Measurements from ENCODE around the gene OR6V1.

The OR6V1 gene

GRCh38 chr7:143025371-143025770 is 26.8 kb upstream of the OR6V1 start:
- Mint-ChIP-seq H3K4me1 (ENCODE audit: low read depth) (no peaks in the 10 kb centered on the region), H3K9me3 (no peaks in the 10 kb centered on the region), H3K4me3 (no peak overlapping the region), H3K27me3 (ENCODE audit: low read depth) (peaks cover 13% of the 10 kb centered on the region), H3K27ac (no peak overlapping the region), H3K36me3 (ENCODE audit: low read depth) (no peaks in the 10 kb centered on the region)
- DNase-seq (ENCODE audit: low spot score), result no peak

DNA sequence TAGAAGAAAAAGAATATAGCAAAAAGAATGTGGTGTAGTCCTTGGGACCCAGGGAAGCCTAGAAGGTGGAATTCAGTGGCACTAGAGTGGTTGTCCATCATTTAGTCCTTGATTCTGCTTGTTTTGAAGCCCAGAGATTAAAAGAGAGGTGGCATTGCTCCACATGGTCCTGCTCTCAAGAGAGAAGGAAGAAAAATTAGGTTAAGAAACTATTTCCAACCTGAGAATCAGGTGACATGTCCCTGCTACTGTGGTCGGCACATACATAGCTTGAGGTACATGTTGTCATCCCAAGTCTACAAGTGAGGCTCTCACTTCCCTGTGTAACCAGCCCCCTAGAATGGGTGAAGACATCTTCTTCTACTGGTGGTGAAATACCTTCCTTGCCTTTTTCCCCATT is 25.1 kb upstream of the OR6V1 start, which contains the start of gene OR9A2:
Gene OR9A2 (minus strand): TSS at position 101 of the 400 bp plus-strand sequence. CDS start 0 bp downstream, at position 101.
- H3K27ac Mint-ChIP-seq, result no peak within 1 kb of the TSS
- DNase-seq (ENCODE audit: low spot score), result no peak
- H3K4me1 Mint-ChIP-seq (ENCODE audit: low read depth), result no peaks in the 10 kb centered on the region
- H3K36me3 Mint-ChIP-seq (ENCODE audit: low read depth), result no peaks in the 10 kb centered on the region
- peaks cover 7% of the 10 kb centered on the region for H3K27me3 Mint-ChIP-seq (ENCODE audit: low read depth)
- no peak within 1 kb of the TSS for H3K4me3 Mint-ChIP-seq
- H3K9me3 Mint-ChIP-seq, result no peaks in the 10 kb centered on the region

DNA sequence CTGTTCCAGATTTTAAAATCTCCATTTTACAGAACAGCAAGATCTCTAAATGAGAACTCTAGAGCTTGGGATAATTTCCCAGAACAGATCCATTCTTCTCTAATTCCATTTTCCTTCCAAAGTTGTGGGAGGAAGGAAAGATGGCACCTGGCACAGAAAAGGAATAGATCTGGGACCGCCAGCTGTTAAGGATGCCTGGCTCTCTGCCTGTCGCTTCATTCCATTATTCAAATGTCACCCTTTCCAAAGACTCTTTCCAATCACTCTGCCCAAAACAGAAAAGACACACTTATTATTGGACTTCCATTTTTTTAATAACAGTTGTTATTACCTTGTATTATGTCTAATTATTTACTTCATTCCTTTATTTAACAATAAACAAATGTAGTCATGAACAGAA is 24.5 kb upstream of the OR6V1 start:
- Mint-ChIP-seq H3K36me3 (ENCODE audit: low read depth) (no peaks in the 10 kb centered on the region), H3K27me3 (ENCODE audit: low read depth) (peaks cover 7% of the 10 kb centered on the region), H3K4me3 (no peak overlapping the region), H3K9me3 (no peaks in the 10 kb centered on the region), H3K4me1 (ENCODE audit: low read depth) (no peaks in the 10 kb centered on the region), H3K27ac (no peak overlapping the region)
- no peak for DNase-seq (ENCODE audit: low spot score)

DNA sequence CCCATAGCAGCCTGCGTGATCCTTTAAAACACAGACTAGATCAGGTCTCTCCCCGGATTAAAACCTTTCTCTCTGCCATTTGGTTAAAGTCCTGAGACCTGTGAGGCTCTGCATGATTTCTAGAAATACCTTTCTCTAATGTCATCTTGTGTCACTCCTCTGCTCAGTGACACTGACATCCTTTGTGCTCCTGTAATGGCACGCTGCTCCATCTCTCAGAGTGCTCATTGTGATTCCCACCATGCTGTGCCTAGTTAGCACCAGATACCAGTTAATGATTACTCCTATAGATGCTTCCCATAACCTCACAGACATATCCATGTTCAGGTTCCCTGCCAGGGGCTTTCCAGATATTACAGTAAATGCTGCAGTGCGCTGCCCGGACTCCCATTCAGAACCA is 13.5 kb upstream of the OR6V1 start:
- Mint-ChIP-seq H3K27ac (no peak overlapping the region), H3K36me3 (ENCODE audit: low read depth) (no peaks in the 10 kb centered on the region), H3K9me3 (peaks cover 8% of the 10 kb centered on the region), H3K4me1 (ENCODE audit: low read depth) (peaks cover 2% of the 10 kb centered on the region), H3K4me3 (no peak overlapping the region), H3K27me3 (ENCODE audit: low read depth) (peaks cover 6% of the 10 kb centered on the region)
- no peak for DNase-seq (ENCODE audit: low spot score)

DNA sequence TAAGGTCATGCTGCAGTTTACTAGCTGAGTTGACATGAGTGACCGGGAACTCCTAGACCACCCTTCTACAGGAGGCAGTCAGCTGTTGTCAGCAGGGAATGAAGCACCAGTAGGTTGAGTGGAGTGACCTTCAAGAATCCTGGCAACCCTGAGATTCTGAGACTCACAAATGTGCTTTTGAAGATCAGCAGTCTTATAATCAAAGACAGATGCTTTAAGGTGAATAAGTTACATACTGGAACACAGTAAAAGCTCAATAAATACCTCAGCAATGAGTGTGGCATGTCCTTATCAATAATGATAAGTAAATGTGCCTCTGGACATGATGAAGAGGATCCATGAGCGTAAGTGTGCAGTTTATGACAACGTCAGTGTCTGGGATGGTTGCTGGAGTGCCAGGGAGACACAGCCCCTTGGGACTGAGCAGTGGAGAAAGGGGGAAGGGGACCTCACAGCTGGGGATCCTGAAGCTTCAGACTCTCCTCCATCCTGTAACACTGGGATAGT is 11.9 kb upstream of the OR6V1 start:
- no peaks in the 10 kb centered on the region for H3K36me3 Mint-ChIP-seq (ENCODE audit: low read depth)
- H3K4me3 Mint-ChIP-seq, result no peak overlapping the region
- H3K27me3 Mint-ChIP-seq (ENCODE audit: low read depth), result peaks cover 3% of the 10 kb centered on the region
- H3K4me1 Mint-ChIP-seq (ENCODE audit: low read depth), result peaks cover 2% of the 10 kb centered on the region
- peaks cover under 1% of the 10 kb centered on the region for H3K9me3 Mint-ChIP-seq
- DNase-seq (ENCODE audit: low spot score), result no peak
- no peak overlapping the region for H3K27ac Mint-ChIP-seq

DNA sequence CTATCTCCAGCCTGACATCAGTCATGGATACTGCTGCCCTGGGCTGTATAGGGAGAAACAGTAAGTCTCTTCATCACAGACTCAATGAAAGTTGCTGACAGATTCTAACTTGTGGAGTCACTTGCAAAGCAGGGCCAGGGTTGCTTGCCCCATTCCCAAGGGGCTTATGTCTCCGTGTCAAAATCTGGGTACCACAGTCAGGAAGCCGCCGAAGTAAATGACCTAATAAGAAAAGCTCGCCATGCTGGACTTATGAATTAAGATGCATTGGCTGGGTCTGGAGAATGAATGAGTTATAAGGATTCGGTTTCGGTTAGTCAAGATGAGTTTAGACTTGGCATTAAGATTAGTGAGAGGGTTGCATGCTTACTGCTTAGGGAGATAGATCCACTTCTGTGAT is 10.8 kb upstream of the OR6V1 start:
- H3K4me1 Mint-ChIP-seq (ENCODE audit: low read depth), result peaks cover 2% of the 10 kb centered on the region
- no peak overlapping the region for H3K27ac Mint-ChIP-seq
- peaks cover 3% of the 10 kb centered on the region for H3K27me3 Mint-ChIP-seq (ENCODE audit: low read depth)
- H3K36me3 Mint-ChIP-seq (ENCODE audit: low read depth), result no peaks in the 10 kb centered on the region
- no peak overlapping the region for H3K4me3 Mint-ChIP-seq
- no peaks in the 10 kb centered on the region for H3K9me3 Mint-ChIP-seq
- no peak for DNase-seq (ENCODE audit: low spot score)

- DNase-seq (ENCODE audit: low spot score), result no peak
- H3K4me1 Mint-ChIP-seq (ENCODE audit: low read depth), result peaks cover 2% of the 10 kb centered on the region
- no peaks in the 10 kb centered on the region for H3K9me3 Mint-ChIP-seq
- no peaks in the 10 kb centered on the region for H3K36me3 Mint-ChIP-seq (ENCODE audit: low read depth)
- H3K27me3 Mint-ChIP-seq (ENCODE audit: low read depth), result peaks cover 4% of the 10 kb centered on the region
- no peak overlapping the region for H3K27ac Mint-ChIP-seq
- no peak overlapping the region for H3K4me3 Mint-ChIP-seq
These were observed 9.9 kb upstream of the OR6V1 start for GRCh38 chr7:143042159-143042789.

DNA sequence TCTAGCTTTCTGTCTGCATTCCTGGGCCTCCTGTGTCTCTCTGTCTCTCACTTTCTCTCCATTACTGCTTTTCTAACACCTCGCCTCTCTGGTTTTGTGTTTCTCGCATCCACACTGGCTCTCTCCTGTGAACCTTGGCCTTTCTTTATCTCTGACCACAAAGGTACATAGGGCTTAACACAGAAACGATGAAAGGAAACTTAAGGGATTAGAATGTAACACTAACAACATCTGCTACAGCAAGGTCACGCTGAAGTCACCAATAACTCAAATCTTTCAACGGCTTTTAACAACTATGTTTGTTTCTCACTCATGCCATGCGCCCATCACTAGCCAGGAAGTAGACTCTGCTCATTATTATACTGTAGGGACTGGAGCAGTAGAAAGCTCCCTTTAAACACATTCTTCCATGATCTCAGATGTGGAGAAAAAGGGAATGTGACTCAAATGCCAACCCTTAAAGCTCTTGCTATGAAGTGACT is 9.3 kb upstream of the OR6V1 start:
- Mint-ChIP-seq H3K36me3 (ENCODE audit: low read depth) (no peaks in the 10 kb centered on the region), H3K4me3 (no peak overlapping the region), H3K4me1 (ENCODE audit: low read depth) (peaks cover 2% of the 10 kb centered on the region), H3K9me3 (no peaks in the 10 kb centered on the region), H3K27me3 (ENCODE audit: low read depth) (peaks cover 4% of the 10 kb centered on the region), H3K27ac (no peak overlapping the region)
- no peak for DNase-seq (ENCODE audit: low spot score)

DNA sequence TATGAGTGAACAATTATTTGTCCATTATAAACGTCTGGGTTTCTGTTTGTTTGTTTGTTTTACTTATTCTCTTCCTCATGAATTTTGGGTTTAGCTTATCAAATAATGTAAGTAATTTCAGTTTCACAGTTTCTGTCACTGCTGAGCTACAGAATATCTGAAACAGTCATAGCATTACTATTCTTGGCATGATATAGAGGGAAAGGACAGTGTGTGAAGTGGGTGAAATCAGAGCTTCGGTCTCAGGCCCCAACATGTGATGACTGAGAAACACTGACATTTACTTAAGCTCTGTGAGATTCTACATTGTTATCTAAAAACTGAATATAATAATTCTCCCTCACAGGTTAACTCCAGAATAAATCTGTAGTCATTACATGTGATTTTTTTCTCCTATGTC is 8.8 kb upstream of the OR6V1 start:
- H3K4me3 Mint-ChIP-seq, result no peak overlapping the region
- DNase-seq (ENCODE audit: low spot score), result no peak
- no peak overlapping the region for H3K27ac Mint-ChIP-seq
- H3K4me1 Mint-ChIP-seq (ENCODE audit: low read depth), result peaks cover 2% of the 10 kb centered on the region
- no peaks in the 10 kb centered on the region for H3K36me3 Mint-ChIP-seq (ENCODE audit: low read depth)
- peaks cover 4% of the 10 kb centered on the region for H3K27me3 Mint-ChIP-seq (ENCODE audit: low read depth)
- H3K9me3 Mint-ChIP-seq, result no peaks in the 10 kb centered on the region

DNA sequence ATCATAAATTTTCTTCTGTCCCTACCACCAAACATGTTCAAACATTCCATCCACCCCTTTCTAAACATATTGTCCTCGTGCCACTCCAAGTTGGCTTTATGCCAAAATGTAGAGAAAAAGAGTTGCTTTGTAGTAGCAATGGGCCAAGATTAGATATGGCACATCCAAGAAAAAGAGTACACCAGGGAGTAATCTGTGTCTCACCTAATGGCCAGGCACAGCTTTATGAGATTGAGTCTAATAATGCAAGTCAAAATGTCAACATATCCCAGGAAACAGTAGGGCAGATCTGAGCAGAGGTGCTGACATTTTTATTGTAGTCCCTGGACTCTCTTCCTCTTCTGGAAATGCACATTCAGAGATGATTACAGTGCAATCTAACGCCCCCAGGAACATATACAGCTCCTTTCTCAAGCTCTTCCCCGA is 5.7 kb upstream of the OR6V1 start:
- Mint-ChIP-seq H3K36me3 (ENCODE audit: low read depth) (no peaks in the 10 kb centered on the region), H3K4me3 (no peak overlapping the region), H3K27me3 (ENCODE audit: low read depth) (peaks cover 4% of the 10 kb centered on the region), H3K27ac (no peak overlapping the region), H3K9me3 (no peaks in the 10 kb centered on the region), H3K4me1 (ENCODE audit: low read depth) (peaks cover 1% of the 10 kb centered on the region)
- DNase-seq (ENCODE audit: low spot score), result no peak

- no peaks in the 10 kb centered on the region for H3K9me3 Mint-ChIP-seq
- H3K27ac Mint-ChIP-seq, result no peak overlapping the region
- H3K27me3 Mint-ChIP-seq (ENCODE audit: low read depth), result peaks cover 4% of the 10 kb centered on the region
- no peak for DNase-seq (ENCODE audit: low spot score)
- H3K4me3 Mint-ChIP-seq, result no peak overlapping the region
- no peaks in the 10 kb centered on the region for H3K36me3 Mint-ChIP-seq (ENCODE audit: low read depth)
- H3K4me1 Mint-ChIP-seq (ENCODE audit: low read depth), result no peaks in the 10 kb centered on the region
These were observed 4.8 kb upstream of the OR6V1 start for GRCh38 chr7:143047326-143047725.

DNA sequence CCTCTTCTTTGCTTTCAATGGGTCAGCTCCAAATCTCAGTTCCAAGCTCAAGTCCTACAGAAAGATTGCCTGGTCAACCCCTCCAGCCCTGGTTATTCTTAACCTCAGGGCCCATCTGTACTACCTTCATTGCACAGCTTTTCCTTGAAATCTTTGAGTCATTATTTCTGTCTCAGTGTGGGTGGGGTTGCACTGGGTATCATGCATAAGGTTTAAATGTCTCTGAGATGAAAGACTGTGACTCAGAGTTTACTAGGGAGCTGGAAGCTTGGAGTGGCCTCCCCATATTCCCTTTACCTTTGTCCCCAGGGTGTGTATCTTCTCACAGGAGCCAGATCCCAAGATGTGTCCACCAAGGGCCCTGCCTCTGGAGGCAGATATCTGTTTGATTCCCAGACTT is 3.3 kb upstream of the OR6V1 start:
- no peaks in the 10 kb centered on the region for H3K36me3 Mint-ChIP-seq (ENCODE audit: low read depth)
- H3K27me3 Mint-ChIP-seq (ENCODE audit: low read depth), result peaks cover 1% of the 10 kb centered on the region

DNA sequence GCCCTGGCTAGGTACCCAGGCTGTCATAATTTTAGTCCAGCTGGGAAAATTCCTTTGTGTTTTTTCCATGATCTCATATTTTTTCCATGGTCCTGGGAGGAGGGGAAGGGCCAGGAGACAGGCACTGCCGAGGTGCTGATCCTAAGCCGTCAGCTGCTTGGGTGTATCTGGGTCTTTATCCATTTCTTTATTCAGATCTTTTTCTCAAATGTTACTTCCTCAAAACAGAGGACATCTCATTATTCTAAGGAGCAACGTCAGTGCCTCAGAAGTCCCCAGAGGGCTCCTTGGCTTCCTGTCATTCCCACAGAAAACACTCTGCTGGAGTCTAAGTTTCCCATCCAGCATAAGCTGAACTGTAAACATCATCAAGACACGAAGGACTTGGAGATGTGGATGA is 2.8 kb upstream of the OR6V1 start:
- H3K27ac Mint-ChIP-seq, result no peak overlapping the region
- H3K27me3 Mint-ChIP-seq (ENCODE audit: low read depth), result peaks cover 1% of the 10 kb centered on the region
- no peak overlapping the region for H3K4me3 Mint-ChIP-seq
- no peak for DNase-seq (ENCODE audit: low spot score)
- H3K4me1 Mint-ChIP-seq (ENCODE audit: low read depth), result no peaks in the 10 kb centered on the region
- no peaks in the 10 kb centered on the region for H3K9me3 Mint-ChIP-seq
- H3K36me3 Mint-ChIP-seq (ENCODE audit: low read depth), result no peaks in the 10 kb centered on the region

More for the DNA sequence above, 3.3 kb upstream of the OR6V1 start:
- no peak for DNase-seq (ENCODE audit: low spot score)
- no peak overlapping the region for H3K27ac Mint-ChIP-seq
- H3K4me1 Mint-ChIP-seq (ENCODE audit: low read depth), result no peaks in the 10 kb centered on the region
- H3K9me3 Mint-ChIP-seq, result no peaks in the 10 kb centered on the region
- no peak overlapping the region for H3K4me3 Mint-ChIP-seq

- Mint-ChIP-seq H3K36me3 (ENCODE audit: low read depth) (no peaks in the 10 kb centered on the region), H3K4me3 (no peak overlapping the region), H3K9me3 (no peaks in the 10 kb centered on the region), H3K27ac (no peak overlapping the region), H3K4me1 (ENCODE audit: low read depth) (no peaks in the 10 kb centered on the region), H3K27me3 (ENCODE audit: low read depth) (peaks cover 1% of the 10 kb centered on the region)
- DNase-seq (ENCODE audit: low spot score), result no peak
These were observed 1.2 kb upstream of the OR6V1 start for GRCh38 chr7:143050931-143051330.

DNA sequence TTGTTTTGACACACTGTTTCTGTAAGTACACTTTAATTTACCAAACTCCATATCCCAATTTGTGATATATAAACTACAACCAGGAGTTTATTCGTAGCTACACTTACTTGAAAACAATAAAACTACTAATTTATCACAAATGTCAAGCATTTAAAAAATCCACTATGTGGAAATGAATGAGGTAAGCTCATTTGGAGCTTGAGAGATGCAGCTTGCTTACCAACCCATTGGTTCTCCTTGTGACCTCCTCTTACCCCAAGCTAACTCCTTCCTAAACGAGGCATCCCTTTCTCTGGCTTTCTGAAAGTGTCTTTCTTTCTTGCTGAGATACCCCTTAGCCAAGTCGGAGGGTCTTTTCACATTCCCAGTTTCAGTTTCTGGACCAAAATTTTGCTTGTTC is 2.5 kb downstream of the OR6V1 start:
- DNase-seq (ENCODE audit: low spot score), result no peak
- Mint-ChIP-seq H3K27me3 (ENCODE audit: low read depth) (no peaks in the 10 kb centered on the region), H3K27ac (no peak overlapping the region), H3K9me3 (no peaks in the 10 kb centered on the region), H3K36me3 (ENCODE audit: low read depth) (no peaks in the 10 kb centered on the region), H3K4me1 (ENCODE audit: low read depth) (no peaks in the 10 kb centered on the region), H3K4me3 (no peak overlapping the region)

Data from T-helper 2 cell treated with Interferon-gamma antibody and Interleukin-4, amounts not matched to agents 5 μg/mL and 100 μg/mL, for 36 hours (primary cell).